ENCODE results near the gene AP2B1.
"Not testable (repeated sequence)": the region's sequence is repeated elsewhere in the genome, so short reads cannot be mapped to it uniquely, and the experiment has no call there.

AP2B1 gene

GRCh38 chr17:35557353-35557752 is 29.8 kb upstream of the AP2B1 start:
- TF ChIP-seq GATA1 (IDR thresholded peaks at IDR 0.05; ENCODE audit: low read depth, low read length) = no peak
- no peak for DNase-seq

GRCh38 chr17:35559495-35560210 is 27.5 kb upstream of the AP2B1 start:
- TF ChIP-seq POLR2A (IDR thresholded peaks at IDR 0.05; ENCODE audit: low read length) (no peak), GATA1 (IDR thresholded peaks at IDR 0.05; ENCODE audit: low read depth, low read length) (no peak)
- peak; percentile 70 to 73 for DNase-seq

GRCh38 chr17:35560703-35561102 is 26.4 kb upstream of the AP2B1 start, which contains the start of gene SLFN14:
Gene SLFN14, minus strand, starts transcription at chr17:35560819. Its CDS starts 2,757 bp downstream, at chr17:35558062.
- DNase-seq = peak; percentile 96 to 99
- TF ChIP-seq GATA1 (IDR thresholded peaks at IDR 0.05; ENCODE audit: low read depth, low read length) (peak; percentile 96), POLR2A (IDR thresholded peaks at IDR 0.05; ENCODE audit: low read length) (peak; percentile 82)

- DNase-seq = not testable (repeated sequence)
Observed at GRCh38 chr17:35563181-35563580, 23.9 kb upstream of the AP2B1 start.

GRCh38 chr17:35566968-35567367 is 20.2 kb upstream of the AP2B1 start:
- no peak for DNase-seq
- TF ChIP-seq POLR2A (IDR thresholded peaks at IDR 0.05; ENCODE audit: low read length) = no peak
- TF ChIP-seq GATA1 (IDR thresholded peaks at IDR 0.05; ENCODE audit: low read depth, low read length) = no peak

GRCh38 chr17:35568561-35568960 is 18.6 kb upstream of the AP2B1 start:
- DNase-seq = peak; percentile 64 to 72

GRCh38 chr17:35569405-35569804 is 17.7 kb upstream of the AP2B1 start:
- no peak for DNase-seq
- TF ChIP-seq POLR2A (IDR thresholded peaks at IDR 0.05; ENCODE audit: low read length) (no peak), GATA1 (IDR thresholded peaks at IDR 0.05; ENCODE audit: low read depth, low read length) (no peak)

More at GRCh38 chr17:35568561-35568960, 18.6 kb upstream of the AP2B1 start:
- TF ChIP-seq GATA1 (IDR thresholded peaks at IDR 0.05; ENCODE audit: low read depth, low read length) (no peak), POLR2A (IDR thresholded peaks at IDR 0.05; ENCODE audit: low read length) (no peak)

- no peak for TF ChIP-seq GATA1 (IDR thresholded peaks at IDR 0.05; ENCODE audit: low read depth, low read length)
- peak; percentile 18 for TF ChIP-seq POLR2A (IDR thresholded peaks at IDR 0.05; ENCODE audit: low read length)
- DNase-seq = peak in 1 of 2 experiments; percentile 25
Observed at GRCh38 chr17:35575759-35576158, 11.4 kb upstream of the AP2B1 start.

- peak; percentile 50 to 66 for DNase-seq
- TF ChIP-seq GATA1 (IDR thresholded peaks at IDR 0.05; ENCODE audit: low read depth, low read length) (no peak), POLR2A (IDR thresholded peaks at IDR 0.05; ENCODE audit: low read length) (no peak)
Observed at GRCh38 chr17:35577830-35578196, 9.3 kb upstream of the AP2B1 start.

- peak; percentile 90 to 92 for DNase-seq
- peak; percentile 97 for TF ChIP-seq POLR2A (IDR thresholded peaks at IDR 0.05; ENCODE audit: low read length)
- TF ChIP-seq GATA1 (IDR thresholded peaks at IDR 0.05; ENCODE audit: low read depth, low read length) = no peak
Observed at GRCh38 chr17:35578197-35578928, 8.8 kb upstream of the AP2B1 start, which contains the start of gene PEX12. Gene PEX12, minus strand, starts transcription at chr17:35578571. Its CDS starts 550 bp downstream, at chr17:35578021.

GRCh38 chr17:35578929-35579432 is 8.1 kb upstream of the AP2B1 start:
- TF ChIP-seq GATA1 (IDR thresholded peaks at IDR 0.05; ENCODE audit: low read depth, low read length) (no peak), POLR2A (IDR thresholded peaks at IDR 0.05; ENCODE audit: low read length) (no peak)
- peak; percentile 47 to 64 for DNase-seq

- no peak for TF ChIP-seq GATA1 (IDR thresholded peaks at IDR 0.05; ENCODE audit: low read depth, low read length)
- TF ChIP-seq POLR2A (IDR thresholded peaks at IDR 0.05; ENCODE audit: low read length) = no peak
- no peak for DNase-seq
Observed at GRCh38 chr17:35584061-35584460, 3.1 kb upstream of the AP2B1 start.

GRCh38 chr17:35586569-35587073 is 501 bp upstream of the AP2B1 start:
- no peak for DNase-seq
- TF ChIP-seq GATA1 (IDR thresholded peaks at IDR 0.05; ENCODE audit: low read depth, low read length) (no peak), POLR2A (IDR thresholded peaks at IDR 0.05; ENCODE audit: low read length) (no peak)

GRCh38 chr17:35588196-35588920 is 1.2 kb downstream of the AP2B1 start:
- DNase-seq = peak; percentile 61 to 78
- TF ChIP-seq GATA1 (IDR thresholded peaks at IDR 0.05; ENCODE audit: low read depth, low read length) = no peak
- TF ChIP-seq POLR2A (IDR thresholded peaks at IDR 0.05; ENCODE audit: low read length) = no peak

Measured in erythroblast (primary cell).